Measurements from ENCODE around the gene DCPS. TPM values are rescaled to one million over a fixed set of nuclear protein-coding genes. Genes with fewer than 3 reads are reported as not detected.

DCPS gene
- total RNA-seq, 1 experiment from 2014 or later = 25.6 TPM

GRCh38 chr11:126312961-126313360 is 9.1 kb downstream of the DCPS start:
- CTCF ChIA-PET = interaction anchor here (5.9 kb wide), 1 partner anchor 167 kb away, joined by 74 read pairs; no protein-coding TSS in a partner anchor
- ATAC-seq = no peak
- RAD21 ChIA-PET (ENCODE audit: low non-redundant PET in 1 of 2, low total read pairs in 2 of 2, uncharacterized antibody in 2 of 2, unreplicated experiment in 2 of 2) = no interaction called here
- H3K27ac ChIP-seq (ENCODE audit: low read depth, low read length) = no peak overlapping the region
- H3K36me3 ChIP-seq (ENCODE audit: control insufficient read depth in 1 of 2, insufficient read depth in 2 of 2, low read length in 2 of 2) = no peaks in the 10 kb centered on the region
- H3K79me2 ChIP-seq (ENCODE audit: insufficient read depth, low read length) = no peaks in the 10 kb centered on the region
- H3K9me2 ChIP-seq (ENCODE audit: insufficient read depth) = no peaks in the 10 kb centered on the region
- DNase-seq (ENCODE audit: low read depth, low spot score) = no peak
- no peak for TF ChIP-seq YY1 (IDR thresholded peaks at IDR 0.05; ENCODE audit: extremely low read depth, insufficient replicate concordance, low read depth, low read length)
- TF ChIP-seq ZBTB33 (IDR thresholded peaks at IDR 0.05; ENCODE audit: extremely low read depth, insufficient replicate concordance, low read length) = no peak
- TF ChIP-seq ZNF274 (IDR thresholded peaks at IDR 0.05; ENCODE audit: low read depth, low read length) = no peak
- TF ChIP-seq POLR2AphosphoS5 (IDR thresholded peaks at IDR 0.05; ENCODE audit: low read depth, low read length) = no peak
- TF ChIP-seq ZFX (IDR thresholded peaks at IDR 0.05) = no peak
- TF ChIP-seq EZH2 (IDR thresholded peaks at IDR 0.05) = no peak
- TF ChIP-seq ATF3 (IDR thresholded peaks at IDR 0.05) = no peak
- no peak for TF ChIP-seq FOSL1 (IDR thresholded peaks at IDR 0.05; ENCODE audit: low read depth)
- no peak for TF ChIP-seq TCF7L2 (IDR thresholded peaks at IDR 0.05; ENCODE audit: borderline replicate concordance, extremely low read depth, insufficient read depth, insufficient read length)
- no peak for TF ChIP-seq POLR2A (IDR thresholded peaks at IDR 0.05; ENCODE audit: borderline replicate concordance, extremely low read depth, insufficient read depth, insufficient read length)
- no peaks in the 10 kb centered on the region for H3K9me3 ChIP-seq (ENCODE audit: control insufficient read depth in 1 of 2, insufficient read depth in 1 of 2, low read depth in 1 of 2, low read length in 2 of 2)
- peaks cover 6 to 15% of the 10 kb centered on the region in 2 experiments for H3K4me1 ChIP-seq (ENCODE audit: control insufficient read depth in 1 of 2, insufficient read depth in 2 of 2, low read length in 2 of 2)
- H3K9ac ChIP-seq (ENCODE audit: low read length) = no peak overlapping the region
- intact Hi-C loops (cut with micrococcal nuclease) = loop anchor here (10.0 kb wide), 1 partner anchor 292 kb away; no protein-coding TSS in a partner anchor
- no peaks in the 10 kb centered on the region for H4K20me1 ChIP-seq (ENCODE audit: insufficient read depth)
- POLR2A ChIA-PET = no interaction called here
- no peak overlapping the region for H3K4me3 ChIP-seq (replicated peaks in 1 of 2; ENCODE audit: low read depth in 1 of 2, low read length in 2 of 2)
- no peak overlapping the region for H2AFZ ChIP-seq (ENCODE audit: low read depth, low read length, poor library complexity, severe bottlenecking)
- no peak overlapping the region for H3K4me2 ChIP-seq (ENCODE audit: low read length)
- H3K27me3 ChIP-seq (ENCODE audit: insufficient read depth, low read length) = no peaks in the 10 kb centered on the region
- no TSS peak for BruUV-seq (replicated peaks)
